ENCODE results near the gene RANBP3. TPM values are rescaled to one million over a fixed set of nuclear protein-coding genes. Genes with fewer than 3 reads are reported as not detected.

Gene RANBP3
- total RNA-seq, 4 donors from 2014 or later, result 55.6 to 85.0 (median 78.0) TPM

- TF ChIP-seq EP300 (IDR thresholded peaks at IDR 0.05) (no peak), POLR2A (IDR thresholded peaks at IDR 0.05) (no peak), CTCF (IDR thresholded peaks at IDR 0.05) (no peak), POLR2AphosphoS5 (IDR thresholded peaks at IDR 0.05) (no peak)
- no peak overlapping the region for H3K27ac ChIP-seq
- peaks cover 82% of the 10 kb centered on the region for H3K36me3 ChIP-seq
Observed at GRCh38 chr19:5931251-5931650, 46.7 kb downstream of the RANBP3 start.

DNA sequence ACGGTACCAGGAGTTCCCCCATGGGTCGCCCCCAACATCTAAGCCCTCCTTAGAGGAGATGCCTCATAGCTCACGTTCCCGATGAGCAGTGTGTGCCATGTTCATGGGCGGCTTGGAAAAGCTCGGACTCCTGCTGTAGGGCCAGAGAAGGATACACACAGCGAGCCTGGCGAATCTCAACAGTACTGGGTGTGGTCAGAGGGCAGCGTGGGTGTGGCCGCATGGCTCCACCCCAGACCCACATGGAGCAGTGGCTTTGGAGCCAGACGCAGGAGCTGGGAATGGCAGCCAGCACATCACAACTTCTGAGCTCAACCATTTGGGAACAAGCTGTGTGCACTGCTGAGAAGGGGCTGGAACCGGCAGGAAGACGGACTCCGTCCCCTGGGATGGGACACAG lies 48.3 kb downstream of the RANBP3 start:
- Histone ChIP-seq H3K27me3 (no peaks in the 10 kb centered on the region), H3K4me1 (peaks cover 20% of the 10 kb centered on the region), H3K36me3 (peaks cover 90% of the 10 kb centered on the region), H3K27ac (no peak overlapping the region), H3K4me3 (no peak overlapping the region), H3K9me3 (no peaks in the 10 kb centered on the region)
- WGBS, result 78% methylated on average over 7 of the region's 14 CpGs
- DNase-seq (ENCODE audit: low spot score in 2 of 2), result no peak
- no peak for TF ChIP-seq POLR2AphosphoS5 (IDR thresholded peaks at IDR 0.05)
- no peak for TF ChIP-seq POLR2A (IDR thresholded peaks at IDR 0.05)
- no peak for TF ChIP-seq EP300 (IDR thresholded peaks at IDR 0.05)
- no peak for TF ChIP-seq CTCF (IDR thresholded peaks at IDR 0.05)

More at GRCh38 chr19:5931251-5931650, 46.7 kb downstream of the RANBP3 start:
- DNase-seq (ENCODE audit: low spot score in 2 of 2), result no peak
- Histone ChIP-seq H3K4me1 (peaks cover 28% of the 10 kb centered on the region), H3K9me3 (no peaks in the 10 kb centered on the region), H3K4me3 (no peak overlapping the region), H3K27me3 (no peaks in the 10 kb centered on the region)
- 88% methylated on average over 11 of the region's 11 CpGs for WGBS

- DNase-seq (ENCODE audit: low spot score in 2 of 2), result no peak
- H3K4me3 ChIP-seq, result no peak overlapping the region
- H3K9me3 ChIP-seq, result no peaks in the 10 kb centered on the region
- H3K27ac ChIP-seq, result no peak overlapping the region
- 92% methylated on average over 13 of the region's 13 CpGs for WGBS
- no peaks in the 10 kb centered on the region for H3K27me3 ChIP-seq
- TF ChIP-seq POLR2AphosphoS5 (IDR thresholded peaks at IDR 0.05) (no peak), CTCF (IDR thresholded peaks at IDR 0.05) (no peak), POLR2A (IDR thresholded peaks at IDR 0.05) (no peak), EP300 (IDR thresholded peaks at IDR 0.05) (no peak)
- peaks cover 94% of the 10 kb centered on the region for H3K36me3 ChIP-seq
- peaks cover 20% of the 10 kb centered on the region for H3K4me1 ChIP-seq
Observed at GRCh38 chr19:5929179-5929578, 48.8 kb downstream of the RANBP3 start.

- H3K4me3 ChIP-seq, result no peak overlapping the region
- H3K27me3 ChIP-seq, result no peaks in the 10 kb centered on the region
- WGBS, result 87% methylated on average over 7 of the region's 8 CpGs
- peak overlapping the region; percentile 55 for H3K27ac ChIP-seq
- TF ChIP-seq CTCF (IDR thresholded peaks at IDR 0.05), result no peak
- TF ChIP-seq POLR2A (IDR thresholded peaks at IDR 0.05), result no peak
- TF ChIP-seq EP300 (IDR thresholded peaks at IDR 0.05), result no peak
- TF ChIP-seq POLR2AphosphoS5 (IDR thresholded peaks at IDR 0.05), result no peak
- peaks cover 99% of the 10 kb centered on the region for H3K36me3 ChIP-seq
- H3K9me3 ChIP-seq, result no peaks in the 10 kb centered on the region
- DNase-seq (ENCODE audit: low spot score in 2 of 2), result no peak
- peaks cover 20% of the 10 kb centered on the region for H3K4me1 ChIP-seq
Observed at GRCh38 chr19:5927441-5927821, 50.5 kb downstream of the RANBP3 start.

DNA sequence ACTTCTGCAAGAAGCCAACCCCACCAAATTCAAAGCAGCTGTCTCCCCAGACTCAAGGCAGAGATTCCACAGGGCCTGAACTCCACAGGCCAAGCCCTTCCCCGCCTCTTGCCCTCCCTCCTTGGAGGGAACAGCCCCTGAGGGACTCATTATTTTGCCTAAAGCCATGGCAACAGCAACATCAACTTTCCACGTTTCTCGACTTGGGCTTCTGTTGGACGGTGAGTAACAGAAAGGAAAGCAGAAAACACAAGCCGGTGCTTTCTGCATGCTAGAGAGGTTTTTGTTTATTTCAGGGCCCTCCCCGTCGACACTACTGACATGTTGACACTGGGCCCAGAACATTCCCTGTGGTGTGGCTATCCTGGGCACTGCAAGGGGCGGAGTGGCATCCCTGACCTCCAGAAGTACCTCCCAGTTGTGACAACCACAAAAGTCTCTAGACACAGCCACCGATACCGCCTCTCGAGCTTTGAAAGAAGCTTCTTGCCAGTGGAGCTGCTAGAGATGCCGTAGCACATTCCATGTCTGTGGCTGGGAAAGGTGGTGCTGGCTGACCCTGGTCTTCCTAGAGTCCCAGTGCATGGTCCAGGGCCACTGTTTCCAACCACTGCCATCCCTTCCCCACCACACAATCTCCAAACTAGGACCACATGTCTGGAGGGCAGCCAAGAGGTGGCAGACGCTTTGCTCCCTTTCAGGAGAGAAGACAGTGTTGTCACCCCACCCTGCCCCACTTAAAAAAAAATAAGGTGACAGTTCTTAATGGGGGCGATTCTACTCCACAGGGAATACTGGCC lies 51.1 kb downstream of the RANBP3 start:
- TF ChIP-seq POLR2A (IDR thresholded peaks at IDR 0.05), result no peak
- TF ChIP-seq EP300 (IDR thresholded peaks at IDR 0.05), result no peak
- TF ChIP-seq CTCF (IDR thresholded peaks at IDR 0.05), result peak in 1 of 2 donors; percentile 6
- peak in 1 of 3 donors; percentile 45 for TF ChIP-seq POLR2AphosphoS5 (IDR thresholded peaks at IDR 0.05)
- Histone ChIP-seq H3K36me3 (peaks cover 99% of the 10 kb centered on the region), H3K27ac (peak overlapping the region; percentile 55)

More for the DNA sequence above, 51.1 kb downstream of the RANBP3 start:
- no peaks in the 10 kb centered on the region for H3K27me3 ChIP-seq
- no peaks in the 10 kb centered on the region for H3K9me3 ChIP-seq
- peak in 1 of 2 donors; percentile 85 for DNase-seq (ENCODE audit: low spot score in 2 of 2)
- no peak overlapping the region for H3K4me3 ChIP-seq
- 51% methylated on average over 14 of the region's 14 CpGs for WGBS
- peaks cover 20% of the 10 kb centered on the region for H3K4me1 ChIP-seq
